Lung (tissue), 12 donors: ENCODE results near the gene MSRB2. TPM values are rescaled to one million over a fixed set of nuclear protein-coding genes. Genes with fewer than 3 reads are reported as not detected.
"Not testable (repeated sequence)": the region's sequence is repeated elsewhere in the genome, so short reads cannot be mapped to it uniquely, and the experiment has no call there.

Experiments used
- ATAC-seq: fragments of 200-7000 bp; cut with Tn5 transposase; one replicate; pipeline ENCODE4 v1.9.1; 2020; ENCODE audit warnings: moderate number of reproducible peaks; ENCODE audit not compliant: insufficient read depth, low FRiP score
- DNase-seq, 3 donors: peaks; one replicate each; pipeline ENCODE4 v3.0.0-alpha.2; 2013 to 2017
- H3K27ac ChIP-seq, 2 donors: one replicate each; pipeline ENCODE4 v1.5.1; 2013; ENCODE audit warnings: mild to moderate bottlenecking in 2 of 2, moderate library complexity in 2 of 2, control low read depth in 1 of 2, inconsistent platforms in 1 of 2, low read depth in 1 of 2, low read length in 1 of 2
- H3K27me3 ChIP-seq, 3 donors: one replicate each; pipeline ENCODE4 v1.5.1; 2013; ENCODE audit warnings: low read length in 2 of 3; ENCODE audit not compliant: control insufficient read depth in 3 of 3, insufficient read depth in 3 of 3
- H3K36me3 ChIP-seq, 4 donors: one replicate each; pipeline ENCODE4 v1.5.1; 2013; ENCODE audit warnings: low read length in 4 of 4, mild to moderate bottlenecking in 1 of 4, moderate library complexity in 1 of 4; ENCODE audit not compliant: control insufficient read depth in 4 of 4, insufficient read depth in 4 of 4
- H3K4me1 ChIP-seq, 5 donors: one replicate each; pipeline ENCODE4 v1.5.1; 2013; ENCODE audit warnings: low read length in 5 of 5, mild to moderate bottlenecking in 2 of 5, moderate library complexity in 1 of 5; ENCODE audit not compliant: control insufficient read depth in 5 of 5, insufficient read depth in 5 of 5
- H3K4me3 ChIP-seq: one replicate; pipeline ENCODE4 v1.5.1; 2013; ENCODE audit warnings: mild to moderate bottlenecking, control low read depth, moderate library complexity
- H3K9ac ChIP-seq, 2 donors: one replicate each; pipeline ENCODE4 v1.5.1; 2013; ENCODE audit warnings: low read length in 2 of 2, control low read depth in 1 of 2; ENCODE audit not compliant: insufficient read depth in 1 of 2
- H3K9me3 ChIP-seq, 4 donors: one replicate each; pipeline ENCODE4 v1.5.1; 2013; ENCODE audit warnings: low read length in 3 of 4, mild to moderate bottlenecking in 1 of 4, moderate library complexity in 1 of 4; ENCODE audit not compliant: control insufficient read depth in 4 of 4, insufficient read depth in 3 of 4
- CTCF ChIP-seq: IDR thresholded peaks from 2 replicates; pipeline ENCODE4 v1.5.1; 2012; ENCODE audit warnings: mild to moderate bottlenecking; ENCODE audit errors: control extremely low read depth, extremely low read depth
- WGBS, 2 donors: extraction: QIAGEN DNeasy Blood & Tissue Kit; methylation state at CpG; one replicate each; pipeline ENCODE4 v1.1.7; 2013; 5-methylcytosine and 5-hydroxymethylcytosine counted together
- polyA plus RNA-seq, 2 donors: library from polyadenylated mRNA; stranded (reverse); fragments of 200-250 nt; gene quantifications; one replicate each; pipeline ENCODE4 v1.2.1, GENCODE V29; 2013
- total RNA-seq, 2 donors: library from RNA; depleted of rRNA in 1 of 2; stranded (reverse); fragments of >200 nt in 1 of 2; gene quantifications; one replicate each; pipeline ENCODE4 v1.2.1, GENCODE V29; 2014 to 2021
- donor health status: control.
- donor health status: control.
- donor health status: Bipolar disorder and iron deficiency.
- donor health status: healthy.
- donor health status: DM: yes; HTN: yes; CAD: no.

Gene MSRB2
- total and polyA plus RNA-seq, 4 donors: 15.6 to 27.1 (median 20.5) TPM

- WGBS, 2 donors: 88 to 90% methylated on average over 20 of the region's 20 CpGs
- H3K4me1 ChIP-seq: peaks cover 2 to 17% (median 3%) of the 10 kb centered on the region in 5 donors
- no peak overlapping the region for H3K27ac ChIP-seq
- no peak overlapping the region for H3K9ac ChIP-seq
- no peak for TF ChIP-seq CTCF
- H3K4me3 ChIP-seq: no peak overlapping the region
- ATAC-seq (no peak), DNase-seq (no peak)
- H3K9me3 ChIP-seq: peaks cover 0 to 2% (median 0%) of the 10 kb centered on the region in 4 donors
- no peaks in the 10 kb centered on the region for H3K27me3 ChIP-seq
- no peaks in the 10 kb centered on the region for H3K36me3 ChIP-seq
Observed at GRCh38 chr10:23063973-23064812, 31.2 kb upstream of the MSRB2 start.

- H3K27ac ChIP-seq, H3K36me3 ChIP-seq, H3K27me3 ChIP-seq, H3K9me3 ChIP-seq, H3K4me3 ChIP-seq, DNase-seq, ATAC-seq, H3K9ac ChIP-seq: not testable (repeated sequence)
- WGBS, 2 donors: 95 to 100% methylated on average over 2 of the region's 2 CpGs
- H3K4me1 ChIP-seq: peaks cover 2 to 17% (median 3%) of the 10 kb centered on the region in 5 donors
Observed at GRCh38 chr10:23064813-23065114, 30.6 kb upstream of the MSRB2 start.

- DNase-seq (peak; percentile 83 to 93 (median 91)), ATAC-seq (no peak)
- H3K27ac ChIP-seq: no peak overlapping the region
- H3K4me1 ChIP-seq: peaks cover 2 to 17% (median 3%) of the 10 kb centered on the region in 5 donors
- no peaks in the 10 kb centered on the region for H3K27me3 ChIP-seq
- 39 to 60% methylated on average over 11 of the region's 11 CpGs for WGBS, 2 donors
- H3K36me3 ChIP-seq: no peaks in the 10 kb centered on the region
- no peaks in the 10 kb centered on the region for H3K9me3 ChIP-seq
- no peak for TF ChIP-seq CTCF
- no peak overlapping the region for H3K9ac ChIP-seq
- H3K4me3 ChIP-seq: no peak overlapping the region
Observed at GRCh38 chr10:23065181-23065948, 30.0 kb upstream of the MSRB2 start.

GRCh38 chr10:23067337-23067736, 28.0 kb upstream of the MSRB2 start:
- Histone ChIP-seq H3K9ac (no peak overlapping the region), H3K9me3 (no peaks in the 10 kb centered on the region), H3K4me3 (no peak overlapping the region), H3K36me3 (no peaks in the 10 kb centered on the region), H3K4me1 (peaks cover 2 to 17% (median 3%) of the 10 kb centered on the region in 5 donors), H3K27me3 (no peaks in the 10 kb centered on the region), H3K27ac (no peak overlapping the region)
- no peak for TF ChIP-seq CTCF
- WGBS, 2 donors: 92 to 94% methylated on average over 12 of the region's 12 CpGs
- DNase-seq (no peak), ATAC-seq (no peak)
